HFFc6 (cell line): ENCODE data around the gene SIRT5. TPM values are rescaled to one million over a fixed set of nuclear protein-coding genes. Genes with fewer than 3 reads are reported as not detected.

Experiments
- DNase-seq: peaks from one replicate; pipeline ENCODE4 v3.0.0-alpha.2; 2018
- H3K27ac Mint-ChIP-seq: 2 replicates; pipeline ENCODE4 v1.8.0; 2020; ENCODE audit warnings: mild to moderate bottlenecking, mixed read lengths
- H3K27me3 Mint-ChIP-seq: 2 replicates; pipeline ENCODE4 v1.8.0; 2021; ENCODE audit warnings: mild to moderate bottlenecking, moderate library complexity, mixed read lengths; ENCODE audit not compliant: insufficient read depth
- H3K36me3 Mint-ChIP-seq: 2 replicates; pipeline ENCODE4 v1.8.0; 2021; ENCODE audit warnings: low read depth, mixed read lengths
- H3K4me1 Mint-ChIP-seq: 2 replicates; pipeline ENCODE4 v1.8.0; 2020; ENCODE audit warnings: low read depth, mixed read lengths
- H3K4me3 Mint-ChIP-seq: 2 replicates; pipeline ENCODE4 v1.8.0; 2020; ENCODE audit warnings: mild to moderate bottlenecking, moderate library complexity, mixed read lengths
- H3K9me3 Mint-ChIP-seq: 2 replicates; pipeline ENCODE4 v1.8.0; 2020; ENCODE audit warnings: mild to moderate bottlenecking, mixed read lengths
- total RNA-seq, 6 experiments: library from RNA; stranded (reverse); fragmentation: NEBNext Ultra II Directional; extraction: Animal tissue kit (Norgen Biotek cat#: 25700); gene quantifications; 2 replicates in 1 of 6; 3 replicates in 5 of 6; pipeline ENCODE4 v1.2.3, GENCODE V29; 2021
- TF ChIP-seq, protein P1 (sequence below): fragments of 200-600 bp; sonication (generic); IDR thresholded peaks from 2 replicates; pipeline ENCODE4 v1.5.0; 2021; ENCODE audit warnings: antibody characterized with exemption, mild to moderate bottlenecking

The SIRT5 gene
- total RNA-seq, 6 experiments from 2014 or later: 4.3 to 7.0 (median 6.3) TPM

DNA sequence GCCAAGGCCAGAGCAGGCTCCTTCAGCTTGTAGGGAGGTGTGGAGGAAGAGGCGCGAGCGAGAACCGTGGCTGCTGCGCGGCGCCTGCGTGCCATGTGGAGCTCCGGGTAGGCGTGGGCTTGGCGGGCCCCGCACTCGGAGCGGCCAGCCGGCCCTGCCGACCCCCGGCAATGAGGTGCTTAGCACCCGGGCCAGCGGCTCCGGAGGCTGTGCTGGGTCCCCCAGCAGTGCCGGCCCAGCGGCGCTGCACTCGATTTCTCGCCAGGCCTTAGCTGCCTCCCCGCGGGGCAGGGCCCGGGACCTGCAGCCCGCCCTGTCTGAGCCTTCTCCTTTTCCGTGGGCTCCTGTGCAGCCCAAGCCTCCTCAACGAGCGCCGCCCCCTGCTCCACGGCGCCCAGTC, 32.9 kb upstream of the SIRT5 start:
- no peak overlapping the region for H3K4me3 Mint-ChIP-seq
- H3K27me3 Mint-ChIP-seq: peaks cover 9% of the 10 kb centered on the region
- H3K27ac Mint-ChIP-seq: no peak overlapping the region
- TF ChIP-seq, protein P1, sequence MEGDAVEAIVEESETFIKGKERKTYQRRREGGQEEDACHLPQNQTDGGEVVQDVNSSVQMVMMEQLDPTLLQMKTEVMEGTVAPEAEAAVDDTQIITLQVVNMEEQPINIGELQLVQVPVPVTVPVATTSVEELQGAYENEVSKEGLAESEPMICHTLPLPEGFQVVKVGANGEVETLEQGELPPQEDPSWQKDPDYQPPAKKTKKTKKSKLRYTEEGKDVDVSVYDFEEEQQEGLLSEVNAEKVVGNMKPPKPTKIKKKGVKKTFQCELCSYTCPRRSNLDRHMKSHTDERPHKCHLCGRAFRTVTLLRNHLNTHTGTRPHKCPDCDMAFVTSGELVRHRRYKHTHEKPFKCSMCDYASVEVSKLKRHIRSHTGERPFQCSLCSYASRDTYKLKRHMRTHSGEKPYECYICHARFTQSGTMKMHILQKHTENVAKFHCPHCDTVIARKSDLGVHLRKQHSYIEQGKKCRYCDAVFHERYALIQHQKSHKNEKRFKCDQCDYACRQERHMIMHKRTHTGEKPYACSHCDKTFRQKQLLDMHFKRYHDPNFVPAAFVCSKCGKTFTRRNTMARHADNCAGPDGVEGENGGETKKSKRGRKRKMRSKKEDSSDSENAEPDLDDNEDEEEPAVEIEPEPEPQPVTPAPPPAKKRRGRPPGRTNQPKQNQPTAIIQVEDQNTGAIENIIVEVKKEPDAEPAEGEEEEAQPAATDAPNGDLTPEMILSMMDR: no peak
- peaks cover 9% of the 10 kb centered on the region; the same call in 1 of the 2 replicates for H3K4me1 Mint-ChIP-seq
- H3K9me3 Mint-ChIP-seq: no peaks in the 10 kb centered on the region
- DNase-seq: no peak
- no peaks in the 10 kb centered on the region for H3K36me3 Mint-ChIP-seq

DNA sequence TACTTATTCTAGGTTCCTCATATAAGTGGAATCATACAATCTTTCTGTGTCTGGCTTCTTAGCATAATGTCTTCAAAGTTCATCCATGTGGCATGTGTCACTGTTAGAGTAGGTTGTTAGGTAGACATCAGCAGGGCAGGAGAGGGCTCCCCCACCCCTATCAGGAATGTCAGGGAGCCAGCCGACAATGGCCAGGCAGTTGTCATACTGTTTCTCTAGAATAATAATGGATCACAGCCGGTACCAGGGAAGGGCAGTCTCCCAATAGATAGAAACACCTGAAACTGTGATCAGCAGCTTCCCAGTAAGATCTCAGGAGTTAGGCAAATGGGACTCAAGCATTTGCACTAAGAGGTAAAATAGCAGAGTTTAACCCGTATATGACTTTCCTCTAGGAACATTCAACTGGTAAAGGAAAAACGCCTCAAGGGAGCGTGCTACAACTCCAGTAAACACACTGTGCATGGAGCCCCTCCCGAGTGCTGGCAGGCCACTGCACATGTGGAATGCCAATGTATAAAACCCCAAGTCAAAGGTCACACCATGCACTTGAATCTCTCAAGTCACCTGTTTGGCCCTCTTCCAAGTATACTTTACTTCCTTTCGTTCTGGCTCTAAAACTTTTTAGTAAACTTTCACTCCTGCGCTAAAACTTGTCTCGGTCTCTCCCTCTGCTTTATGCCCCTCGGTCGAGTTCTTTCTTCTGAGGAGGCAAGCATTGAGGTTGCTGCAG, 29.8 kb upstream of the SIRT5 start:
- peaks cover 7% of the 10 kb centered on the region for H3K27me3 Mint-ChIP-seq
- H3K4me1 Mint-ChIP-seq: peaks cover 6% of the 10 kb centered on the region; the same call in 1 of the 2 replicates
- no peak for DNase-seq
- H3K4me3 Mint-ChIP-seq: no peak overlapping the region
- no peaks in the 10 kb centered on the region for H3K36me3 Mint-ChIP-seq
- TF ChIP-seq, protein P1: no peak
- H3K27ac Mint-ChIP-seq: no peak overlapping the region
- no peaks in the 10 kb centered on the region for H3K9me3 Mint-ChIP-seq

DNA sequence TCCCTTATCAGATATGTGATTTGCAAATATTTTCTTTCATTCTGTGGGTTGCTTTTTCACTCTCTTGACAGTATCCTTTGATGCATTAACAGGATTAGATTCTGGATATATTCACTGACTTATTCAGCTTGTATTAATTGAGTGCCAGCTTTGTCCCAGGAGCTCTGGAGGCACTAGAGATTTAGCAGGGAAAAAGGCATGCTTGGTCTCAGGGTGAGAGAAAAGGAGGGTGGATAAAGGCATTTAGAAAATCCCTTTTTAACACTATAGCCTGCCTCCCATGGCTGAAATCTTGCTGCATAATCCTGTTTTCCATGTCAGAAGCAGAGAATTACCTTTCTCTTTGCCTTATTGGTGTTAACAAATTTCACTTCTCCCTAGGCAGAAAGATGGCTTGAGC, 28.5 kb upstream of the SIRT5 start:
- no peaks in the 10 kb centered on the region for H3K9me3 Mint-ChIP-seq
- peaks cover 6% of the 10 kb centered on the region; the same call in 1 of the 2 replicates for H3K4me1 Mint-ChIP-seq
- H3K4me3 Mint-ChIP-seq: no peak overlapping the region
- H3K27ac Mint-ChIP-seq: no peak overlapping the region
- no peak for DNase-seq
- TF ChIP-seq, protein P1: no peak
- peaks cover 7% of the 10 kb centered on the region; the same call in 1 of the 2 replicates for H3K27me3 Mint-ChIP-seq
- H3K36me3 Mint-ChIP-seq: no peaks in the 10 kb centered on the region

DNA sequence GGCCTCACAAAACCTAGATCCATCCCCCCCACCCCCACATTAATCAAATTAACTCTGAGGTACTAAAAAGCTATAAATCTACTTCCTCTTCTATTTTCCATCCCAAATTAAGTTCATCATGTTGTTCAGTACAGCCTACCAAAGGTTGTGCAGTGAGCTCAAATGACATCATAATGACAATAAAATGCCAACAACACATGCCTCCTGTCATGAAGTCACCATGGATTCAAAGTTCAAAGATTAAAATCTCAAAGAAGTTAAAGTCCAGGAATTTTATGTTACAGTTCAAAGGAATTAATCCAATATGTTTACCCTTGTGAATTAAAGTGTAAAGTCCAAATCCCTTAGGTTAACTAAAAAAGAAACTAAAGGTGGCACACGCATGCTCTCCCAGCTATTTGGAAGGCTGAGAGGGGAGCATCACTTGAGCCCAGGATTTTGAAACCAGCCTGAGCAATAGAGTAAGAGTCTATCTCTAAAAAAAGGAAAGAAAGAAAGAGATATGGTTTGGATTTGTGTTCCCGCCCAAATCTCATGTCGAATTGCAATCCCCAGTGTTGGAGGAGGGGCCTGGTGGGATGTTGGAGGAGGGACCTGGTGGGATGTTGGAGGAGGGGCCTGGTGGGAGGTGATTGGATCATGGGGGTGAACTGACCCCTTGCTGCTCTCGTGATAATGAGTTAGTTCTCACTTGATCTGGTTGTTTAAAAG, 25.7 kb upstream of the SIRT5 start:
- no peak for DNase-seq
- Mint-ChIP-seq H3K4me3 (no peak overlapping the region), H3K4me1 (peaks cover 6% of the 10 kb centered on the region; the same call in 1 of the 2 replicates), H3K27ac (no peak overlapping the region), H3K27me3 (peaks cover 9% of the 10 kb centered on the region; the same call in 1 of the 2 replicates), H3K36me3 (no peaks in the 10 kb centered on the region), H3K9me3 (no peaks in the 10 kb centered on the region)
- TF ChIP-seq, protein P1: no peak

DNA sequence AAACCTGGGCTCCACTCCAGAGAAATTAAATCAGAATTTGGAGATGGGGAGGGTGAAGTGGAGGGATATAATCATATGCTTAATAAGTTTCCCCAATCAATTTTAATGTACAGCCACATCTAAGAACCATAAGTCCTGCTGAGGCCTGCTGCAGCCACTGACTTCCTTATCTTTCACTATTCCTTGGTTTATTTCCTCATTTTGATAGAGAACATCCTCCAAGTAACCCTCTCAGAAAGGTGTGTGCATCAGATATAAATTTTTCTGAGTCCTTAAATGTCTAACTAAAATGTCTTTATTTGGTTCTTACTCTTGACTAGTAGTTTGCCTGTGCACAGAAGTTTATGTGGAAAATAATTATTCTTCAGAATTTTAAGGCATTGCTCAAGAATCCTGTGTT, 23.7 kb upstream of the SIRT5 start:
- H3K4me1 Mint-ChIP-seq: peaks cover 17% of the 10 kb centered on the region

More for the DNA sequence above, 23.7 kb upstream of the SIRT5 start:
- Mint-ChIP-seq H3K27ac (no peak overlapping the region), H3K4me3 (no peak overlapping the region), H3K27me3 (peaks cover 9% of the 10 kb centered on the region; the same call in 1 of the 2 replicates), H3K36me3 (no peaks in the 10 kb centered on the region), H3K9me3 (no peaks in the 10 kb centered on the region)
- TF ChIP-seq, protein P1: no peak
- DNase-seq: no peak
